ENCODE data around the gene BNIP5.

BNIP5 gene

DNA sequence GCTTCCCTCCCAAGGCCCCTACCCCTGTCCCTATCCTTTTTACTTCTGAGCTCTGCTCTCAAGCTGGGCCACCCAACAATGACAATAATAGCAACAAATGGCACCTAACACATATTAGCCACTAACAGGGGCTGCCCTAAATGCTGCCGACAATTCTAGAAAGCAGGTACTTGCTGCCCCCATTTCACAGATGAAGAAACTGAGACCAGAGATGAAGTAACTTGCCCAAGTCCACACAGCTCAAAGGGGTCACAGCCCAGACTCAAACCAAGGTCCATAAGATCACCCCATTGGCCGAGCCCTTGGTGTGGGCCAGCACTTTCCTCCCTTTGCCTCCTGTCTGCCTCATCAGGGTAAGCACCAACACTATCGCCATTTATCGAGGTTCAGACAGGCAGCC lies 12.0 kb downstream of the BNIP5 start:
- TF ChIP-seq, protein P1, sequence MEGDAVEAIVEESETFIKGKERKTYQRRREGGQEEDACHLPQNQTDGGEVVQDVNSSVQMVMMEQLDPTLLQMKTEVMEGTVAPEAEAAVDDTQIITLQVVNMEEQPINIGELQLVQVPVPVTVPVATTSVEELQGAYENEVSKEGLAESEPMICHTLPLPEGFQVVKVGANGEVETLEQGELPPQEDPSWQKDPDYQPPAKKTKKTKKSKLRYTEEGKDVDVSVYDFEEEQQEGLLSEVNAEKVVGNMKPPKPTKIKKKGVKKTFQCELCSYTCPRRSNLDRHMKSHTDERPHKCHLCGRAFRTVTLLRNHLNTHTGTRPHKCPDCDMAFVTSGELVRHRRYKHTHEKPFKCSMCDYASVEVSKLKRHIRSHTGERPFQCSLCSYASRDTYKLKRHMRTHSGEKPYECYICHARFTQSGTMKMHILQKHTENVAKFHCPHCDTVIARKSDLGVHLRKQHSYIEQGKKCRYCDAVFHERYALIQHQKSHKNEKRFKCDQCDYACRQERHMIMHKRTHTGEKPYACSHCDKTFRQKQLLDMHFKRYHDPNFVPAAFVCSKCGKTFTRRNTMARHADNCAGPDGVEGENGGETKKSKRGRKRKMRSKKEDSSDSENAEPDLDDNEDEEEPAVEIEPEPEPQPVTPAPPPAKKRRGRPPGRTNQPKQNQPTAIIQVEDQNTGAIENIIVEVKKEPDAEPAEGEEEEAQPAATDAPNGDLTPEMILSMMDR (IDR thresholded peaks at IDR 0.05; ENCODE audit: low read depth, low read length, missing control alignments), result no peak
- in situ Hi-C loops (cut with HindIII; ENCODE audit: low sequenced_read_pairs), result no loop called here
- no peak overlapping the region for H3K4me3 ChIP-seq (ENCODE audit: low read depth, low read length)
- DNase-seq (ENCODE audit: low read depth), result no peak

DNA sequence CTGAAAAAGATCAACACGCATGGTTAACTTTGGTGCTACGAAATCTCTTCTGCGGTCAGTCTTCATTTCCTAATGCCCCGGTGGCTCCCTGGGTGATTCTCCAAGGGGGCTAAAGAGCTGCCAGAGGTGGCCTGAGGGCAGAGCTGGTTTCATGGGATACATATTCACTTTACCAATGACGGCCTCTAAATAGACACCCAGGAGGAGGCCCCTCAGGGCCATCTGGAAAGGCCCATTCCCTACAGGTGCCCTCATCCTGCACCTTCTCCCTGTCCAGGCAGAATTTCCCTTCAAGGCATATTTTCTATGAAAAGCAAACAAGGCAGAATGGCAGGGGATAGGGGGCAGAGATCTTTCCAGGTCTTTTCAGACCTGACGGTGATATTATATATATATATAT lies 12.5 kb downstream of the BNIP5 start:
- no peak for DNase-seq (ENCODE audit: low read depth)
- H3K4me3 ChIP-seq (ENCODE audit: low read depth, low read length), result no peak overlapping the region
- TF ChIP-seq, protein P1 (IDR thresholded peaks at IDR 0.05; ENCODE audit: low read depth, low read length, missing control alignments), result no peak
- in situ Hi-C loops (cut with HindIII; ENCODE audit: low sequenced_read_pairs), result no loop called here

DNA sequence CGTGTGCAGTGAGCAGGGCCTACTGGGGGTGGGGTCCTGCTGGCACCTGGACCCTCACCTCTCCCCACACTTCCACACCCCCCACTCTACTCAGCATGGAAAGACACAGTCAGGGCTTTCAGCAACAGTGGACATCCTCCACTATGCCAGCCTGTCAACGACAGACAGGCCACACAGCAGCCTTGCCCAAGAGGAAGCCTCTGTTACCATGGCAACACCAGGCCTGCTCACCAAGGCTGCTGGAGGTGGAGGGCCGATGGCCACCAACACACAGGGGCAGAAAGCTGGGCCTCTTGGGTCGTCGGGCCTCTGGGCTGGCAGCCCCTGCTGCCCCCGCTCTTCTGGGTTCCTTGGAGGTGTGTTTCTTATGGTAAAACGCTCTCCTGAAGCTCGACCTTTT lies 13.6 kb downstream of the BNIP5 start:
- no peak for DNase-seq (ENCODE audit: low read depth)
- TF ChIP-seq, protein P1 (IDR thresholded peaks at IDR 0.05; ENCODE audit: low read depth, low read length, missing control alignments), result no peak
- in situ Hi-C loops (cut with HindIII; ENCODE audit: low sequenced_read_pairs), result no loop called here
- no peak overlapping the region for H3K4me3 ChIP-seq (ENCODE audit: low read depth, low read length)

DNA sequence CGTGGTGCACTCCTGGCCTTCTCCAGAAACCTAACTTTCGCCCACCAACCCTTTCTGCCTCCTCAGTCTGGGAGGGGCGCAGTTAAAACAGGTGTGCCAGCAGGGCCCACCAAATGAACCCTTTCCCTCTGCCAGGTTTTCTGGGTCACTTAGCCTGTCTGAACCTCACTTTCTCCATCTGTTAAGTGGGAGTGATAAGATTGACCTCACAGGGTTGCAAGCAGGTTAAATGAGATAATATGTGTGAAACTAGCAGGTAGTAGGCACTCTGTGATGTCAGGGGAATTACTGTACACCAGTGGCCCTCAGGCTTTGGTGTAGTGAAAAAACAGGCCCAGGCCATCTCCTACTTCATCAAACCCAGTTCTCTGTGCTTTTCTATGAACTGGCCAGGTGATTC lies 14.1 kb downstream of the BNIP5 start:
- DNase-seq (ENCODE audit: low read depth), result no peak
- H3K4me3 ChIP-seq (ENCODE audit: low read depth, low read length), result no peak overlapping the region
- in situ Hi-C loops (cut with HindIII; ENCODE audit: low sequenced_read_pairs), result no loop called here
- TF ChIP-seq, protein P1 (IDR thresholded peaks at IDR 0.05; ENCODE audit: low read depth, low read length, missing control alignments), result no peak

DNA sequence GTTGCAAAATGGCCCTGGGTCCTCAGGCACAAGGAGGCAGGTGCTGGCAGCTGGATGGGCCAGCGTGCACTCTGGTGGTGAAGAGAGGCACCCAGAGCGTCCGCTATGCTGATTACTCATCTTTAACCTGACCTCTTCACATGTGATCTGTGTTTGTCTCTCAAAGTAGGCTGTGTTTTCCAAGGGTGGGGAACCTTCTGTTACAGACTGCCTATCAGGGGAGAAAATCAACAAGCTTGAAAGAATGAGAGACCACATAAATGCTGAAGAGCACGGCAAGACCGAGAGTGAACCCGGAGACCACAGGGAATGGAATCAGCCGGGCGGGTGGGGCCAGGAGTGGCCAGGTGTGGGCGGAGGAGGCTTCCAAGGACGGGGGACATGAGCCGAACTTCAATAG lies 16.2 kb downstream of the BNIP5 start:
- DNase-seq (ENCODE audit: low read depth), result no peak
- TF ChIP-seq, protein P1 (IDR thresholded peaks at IDR 0.05; ENCODE audit: low read depth, low read length, missing control alignments), result no peak
- H3K4me3 ChIP-seq (ENCODE audit: low read depth, low read length), result no peak overlapping the region
- in situ Hi-C loops (cut with HindIII; ENCODE audit: low sequenced_read_pairs), result no loop called here

DNA sequence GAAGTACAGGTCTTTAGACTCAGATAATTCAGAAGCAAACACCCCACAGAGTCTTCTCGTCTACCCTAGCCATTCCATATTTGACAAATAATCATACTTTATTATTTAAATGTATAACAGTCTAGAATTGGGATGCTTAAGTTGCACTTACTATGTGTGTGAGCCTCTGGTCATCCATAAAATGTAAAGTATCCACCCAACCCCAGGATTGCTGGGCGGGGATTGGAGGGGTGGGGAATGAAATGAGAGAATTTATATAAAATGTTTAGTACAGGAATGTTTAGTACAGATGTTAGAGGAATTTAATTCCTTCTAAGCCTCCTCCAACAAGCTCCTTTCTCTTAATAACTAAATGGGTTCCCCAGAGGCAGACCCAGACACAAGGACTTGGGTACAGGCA lies 16.9 kb downstream of the BNIP5 start:
- no peak for DNase-seq (ENCODE audit: low read depth)
- in situ Hi-C loops (cut with HindIII; ENCODE audit: low sequenced_read_pairs), result no loop called here
- H3K4me3 ChIP-seq (ENCODE audit: low read depth, low read length), result no peak overlapping the region
- TF ChIP-seq, protein P1 (IDR thresholded peaks at IDR 0.05; ENCODE audit: low read depth, low read length, missing control alignments), result no peak

DNA sequence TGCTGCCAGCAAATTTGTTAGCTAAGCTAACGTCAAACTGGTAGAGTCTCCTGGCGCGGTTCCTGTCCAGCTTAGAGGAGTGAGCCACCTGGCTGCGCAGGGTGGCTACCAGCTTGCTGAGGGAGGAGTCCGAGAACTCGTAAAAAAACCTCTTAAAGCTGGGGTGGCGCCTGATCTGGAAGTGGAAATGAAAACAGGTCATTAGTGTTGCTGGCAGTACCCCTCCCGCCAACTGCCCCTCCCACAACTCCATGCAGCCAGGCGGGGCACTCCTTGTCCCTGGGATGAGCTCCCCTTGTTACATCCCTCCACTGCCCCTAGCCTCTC lies 17.3 kb downstream of the BNIP5 start:
- in situ Hi-C loops (cut with HindIII; ENCODE audit: low sequenced_read_pairs), result no loop called here
- H3K4me3 ChIP-seq (ENCODE audit: low read depth, low read length), result no peak overlapping the region
- DNase-seq (ENCODE audit: low read depth), result no peak
- TF ChIP-seq, protein P1 (IDR thresholded peaks at IDR 0.05; ENCODE audit: low read depth, low read length, missing control alignments), result no peak

All from astrocyte of the cerebellum (primary cell).